Activated CD4-positive, alpha-beta T cell treated with anti-CD3 and anti-CD28 coated beads, Interleukin-2, amount 50 U/mL, for 24 hours (primary cell): ENCODE results near the gene MARCHF10.
"Not testable (repeated sequence)": the region's sequence is repeated elsewhere in the genome, so short reads cannot be mapped to it uniquely, and the experiment has no call there.

Experiments used
- DNase-seq, 2 donors: peaks; one replicate each; pipeline ENCODE4 v3.0.0-alpha.2; 2020; ENCODE audit warnings: low read depth in 1 of 2, low spot score in 1 of 2

Gene MARCHF10

DNA sequence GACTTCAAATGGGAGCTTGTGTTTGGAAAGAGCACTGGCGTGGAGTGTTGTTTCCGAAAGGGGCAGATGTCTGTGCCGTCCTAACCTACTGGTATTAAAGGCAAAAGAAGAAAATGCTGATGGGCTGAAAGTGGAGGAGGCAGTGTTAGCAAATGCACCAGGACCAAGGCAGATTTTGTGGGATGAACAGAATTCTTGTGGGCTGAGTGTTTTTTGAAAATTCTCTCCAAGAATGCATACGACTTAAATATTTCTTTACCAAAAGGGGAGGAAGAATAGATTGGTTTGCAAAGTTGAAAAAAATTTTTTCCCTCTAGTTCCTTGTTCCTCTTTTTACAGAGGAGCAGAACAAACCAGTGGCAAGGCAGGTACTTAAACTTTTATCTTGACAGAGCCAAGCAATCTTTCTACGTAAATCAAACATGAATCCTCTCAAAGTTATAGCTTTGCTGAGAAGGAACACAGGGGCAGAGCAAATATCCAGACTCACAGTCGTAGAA is 16.8 kb downstream of the MARCHF10 start:
- no peak for DNase-seq

DNA sequence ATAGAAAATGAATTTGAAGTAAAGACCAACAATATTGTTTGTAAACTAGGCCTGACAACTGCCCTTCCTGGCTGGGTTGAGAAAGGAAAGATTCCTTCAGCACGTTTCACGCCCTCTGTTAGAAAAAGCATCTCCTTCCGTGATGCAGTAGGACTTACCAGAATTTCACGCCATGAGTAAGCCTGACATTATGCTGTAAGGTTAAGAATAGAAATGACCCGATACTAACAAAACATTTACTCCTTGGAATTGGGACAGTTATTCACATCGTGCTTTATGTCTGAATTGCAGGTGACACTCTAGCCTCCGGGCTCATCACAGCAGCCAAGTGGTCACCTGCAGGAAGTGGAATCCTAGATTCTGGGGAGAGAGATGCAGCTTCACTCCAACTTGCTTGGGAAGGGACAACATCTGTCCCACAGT is 17.5 kb downstream of the MARCHF10 start:
- no peak for DNase-seq

DNA sequence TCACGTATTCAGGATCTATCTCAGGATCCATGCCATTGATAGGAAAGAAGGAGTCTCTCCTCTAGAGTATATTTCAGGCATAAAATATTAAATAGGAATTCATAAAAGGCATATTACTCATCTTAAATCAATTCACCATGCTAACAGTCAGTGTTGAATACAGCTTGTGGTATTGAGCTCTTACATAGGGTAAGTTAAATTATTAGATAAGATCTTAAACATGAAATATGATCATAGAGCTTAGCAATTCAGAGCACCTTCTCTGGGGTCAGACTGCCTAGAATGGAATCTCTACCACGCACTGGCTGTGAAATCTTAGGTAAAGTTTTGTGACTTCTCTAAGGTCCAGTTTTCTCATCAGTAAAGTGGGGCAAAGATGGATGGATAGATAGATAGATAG is 20.7 kb downstream of the MARCHF10 start:
- no peak for DNase-seq

DNA sequence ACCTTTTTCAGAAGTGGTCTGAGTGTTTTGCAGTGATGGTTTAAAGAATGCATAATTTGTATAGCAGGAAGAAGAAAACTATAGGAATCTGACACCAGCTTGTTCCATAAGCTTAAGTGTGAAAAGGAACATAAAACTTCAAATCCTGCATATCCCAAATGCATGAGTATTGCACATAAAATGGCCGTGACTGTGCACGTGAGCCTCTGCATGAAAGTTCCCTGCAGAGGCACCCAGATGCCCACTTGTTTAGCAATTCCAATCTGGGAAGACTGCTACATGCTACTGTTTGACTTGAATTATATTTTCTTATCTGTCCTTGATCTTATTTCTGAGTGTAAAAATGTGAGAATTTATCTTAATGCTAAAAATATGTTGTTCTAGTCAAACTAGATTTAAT is 21.5 kb downstream of the MARCHF10 start:
- DNase-seq = no peak

DNA sequence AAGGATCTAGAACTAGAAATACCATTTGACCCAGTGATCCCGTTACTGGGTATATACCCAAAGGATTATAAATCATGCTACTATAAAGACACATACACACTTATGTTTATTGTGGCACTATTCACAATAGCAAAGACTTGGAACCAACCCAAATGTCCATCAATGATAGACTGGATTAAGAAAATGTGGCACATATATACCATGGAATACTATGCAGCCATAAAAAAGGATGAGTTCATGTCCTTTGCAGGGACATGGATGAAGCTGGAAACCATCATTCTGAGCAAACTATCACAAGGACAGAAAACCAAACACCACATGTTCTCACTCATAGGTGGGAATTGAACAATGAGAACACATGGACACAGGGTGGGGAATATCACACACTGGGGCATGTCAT is 22.1 kb downstream of the MARCHF10 start:
- not testable (repeated sequence) for DNase-seq

DNA sequence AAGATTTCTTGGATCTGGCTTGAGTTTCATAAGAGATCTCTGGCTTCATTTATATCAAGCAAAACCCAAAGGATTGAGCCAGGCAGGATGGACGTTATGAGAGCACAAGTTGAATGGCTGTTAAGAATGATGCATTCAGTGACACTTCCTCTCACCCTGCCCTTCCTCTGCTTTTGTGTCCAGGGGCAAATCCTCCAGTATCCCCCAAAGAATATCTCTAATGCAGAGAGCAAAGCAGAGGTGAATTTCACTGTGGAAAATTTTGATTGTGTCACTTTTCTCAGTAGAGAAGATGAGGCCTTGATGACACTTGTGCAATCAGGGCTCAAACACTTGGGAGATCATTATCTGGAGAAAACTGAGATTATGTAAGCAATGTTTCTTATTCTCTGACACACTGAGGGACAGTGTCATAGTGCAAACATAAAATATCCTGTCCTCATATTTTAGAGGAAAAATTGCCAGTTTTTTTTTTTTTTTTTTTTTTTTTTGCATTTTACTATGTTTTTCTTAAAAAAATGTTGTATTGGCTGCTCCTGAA is 25.3 kb downstream of the MARCHF10 start:
- no peak for DNase-seq

DNA sequence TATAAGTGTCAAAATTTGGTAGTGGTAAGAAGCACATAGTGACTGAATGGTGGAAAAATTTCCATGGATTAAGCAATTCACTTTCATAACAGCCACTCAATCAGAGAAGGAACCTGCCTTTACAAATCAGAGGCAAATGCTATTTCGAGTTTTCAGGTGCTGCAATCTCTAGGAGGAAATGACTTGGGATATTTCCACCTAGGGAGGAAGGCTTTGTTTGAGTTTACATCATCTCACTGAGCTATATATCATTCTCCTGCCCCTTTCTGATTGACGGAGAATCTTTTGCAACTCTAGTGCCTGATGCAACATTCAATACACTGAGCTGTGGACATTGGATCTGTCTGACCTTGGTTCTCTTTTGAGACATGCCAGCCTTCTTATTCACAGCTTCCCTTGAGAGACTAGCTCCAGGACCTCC is 26.3 kb downstream of the MARCHF10 start:
- no peak for DNase-seq

DNA sequence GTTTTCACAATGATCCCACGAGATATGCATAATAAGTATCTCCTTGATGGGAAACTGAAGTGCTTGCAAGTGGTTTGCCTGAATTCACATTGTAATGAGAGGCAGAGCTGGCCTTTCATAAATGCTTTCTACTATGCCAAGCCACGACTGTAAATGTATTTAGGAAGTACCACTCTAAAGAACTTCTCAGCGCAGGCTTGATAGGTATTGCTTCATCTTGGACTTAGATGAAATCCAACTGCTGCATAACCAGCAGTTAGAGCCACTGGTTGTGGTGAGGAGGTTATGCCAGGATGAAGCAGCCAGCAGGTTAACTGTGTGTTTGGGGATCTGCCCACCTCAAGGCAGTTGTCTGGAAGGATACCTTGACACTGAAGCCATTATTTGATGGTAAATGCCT is 26.8 kb downstream of the MARCHF10 start:
- DNase-seq = no peak

DNA sequence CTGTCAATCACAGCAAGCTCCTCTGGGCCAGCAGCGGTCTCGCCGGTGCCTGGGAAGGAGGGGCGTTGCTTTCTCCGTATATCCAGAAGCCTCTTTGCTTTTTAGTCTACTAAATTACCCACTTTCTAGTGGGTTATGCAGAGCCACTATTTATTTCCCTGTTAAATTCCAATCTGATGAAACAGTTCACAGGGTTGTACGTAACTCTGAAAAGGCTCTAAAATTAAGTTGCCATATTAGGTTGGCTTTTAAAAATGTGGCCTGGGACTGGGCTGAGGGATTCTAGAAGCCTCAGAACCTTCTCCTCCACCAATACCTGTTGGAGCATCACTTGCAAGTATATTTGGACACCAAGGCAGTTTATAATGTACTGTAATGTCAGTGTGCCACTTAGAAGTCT is 27.2 kb downstream of the MARCHF10 start:
- no peak for DNase-seq

DNA sequence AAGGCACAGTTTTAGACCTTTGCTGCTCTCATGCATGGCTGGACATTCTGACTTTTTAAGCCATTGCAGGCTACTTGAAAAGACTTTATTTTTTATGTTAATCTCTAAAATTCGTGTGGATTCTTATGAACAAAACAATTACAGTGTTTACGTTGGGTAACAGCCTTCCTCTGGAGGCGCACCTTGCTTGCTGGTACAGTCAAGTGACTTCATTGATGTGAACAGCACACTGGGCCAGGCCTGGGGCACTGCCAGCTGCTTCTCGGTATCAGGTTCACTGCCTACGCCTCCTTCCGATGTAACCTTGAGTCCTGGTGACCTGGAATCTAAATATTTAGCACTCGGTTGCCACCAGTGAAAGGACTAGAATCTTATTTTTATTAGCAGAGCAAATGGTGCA is 27.8 kb downstream of the MARCHF10 start:
- no peak for DNase-seq

DNA sequence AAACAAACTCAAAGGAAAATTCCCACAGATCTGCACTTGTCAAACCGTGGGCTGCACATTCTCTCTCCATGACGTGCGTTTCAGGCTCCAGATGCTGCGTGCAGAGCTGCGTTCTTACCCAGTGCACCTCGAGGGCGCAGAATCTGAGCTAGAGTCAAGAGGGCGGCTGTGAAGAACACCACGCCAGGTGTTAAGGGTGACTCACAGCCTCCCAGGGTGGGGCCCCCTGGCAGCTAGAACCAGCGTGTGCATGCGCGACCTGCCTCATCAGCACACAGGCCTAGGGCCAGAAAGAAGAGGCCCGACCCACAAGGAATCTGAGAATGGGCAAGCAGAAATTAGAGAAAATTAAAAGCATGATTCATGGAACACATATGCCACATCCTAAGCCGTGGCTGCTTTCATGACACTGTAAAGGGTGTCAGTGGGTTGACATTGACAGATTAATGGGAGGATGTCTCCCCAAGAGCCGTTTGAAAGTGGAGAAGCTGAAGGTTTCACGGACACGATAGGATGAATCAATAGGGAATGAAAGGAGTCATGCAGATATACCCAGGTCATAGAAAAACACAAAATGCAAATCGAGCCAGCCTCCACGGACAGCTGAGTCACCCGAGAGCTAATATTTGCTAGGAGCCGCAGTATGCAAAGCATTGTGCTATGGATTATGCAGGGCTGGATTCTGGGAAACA is 29.0 kb downstream of the MARCHF10 start:
- no peak for DNase-seq

DNA sequence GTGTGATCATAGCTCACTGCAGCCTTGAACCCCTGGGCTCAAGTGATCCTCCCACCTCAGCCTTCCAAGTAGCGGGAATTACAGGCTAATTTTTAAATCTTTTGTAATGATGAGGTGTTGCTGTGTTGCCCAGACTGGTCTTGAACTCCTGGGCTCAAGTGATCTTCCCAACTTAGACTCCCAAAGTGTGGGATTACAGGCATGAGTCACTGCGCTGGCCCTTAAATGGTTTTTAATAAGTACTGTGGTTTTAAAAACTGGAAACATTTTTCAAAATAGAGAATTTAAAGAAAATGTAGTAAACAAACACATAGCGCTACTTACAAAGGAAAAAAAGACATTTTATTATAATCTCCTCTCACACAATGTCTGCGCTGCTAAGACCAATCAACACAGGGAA is 32.2 kb downstream of the MARCHF10 start:
- DNase-seq = no peak

DNA sequence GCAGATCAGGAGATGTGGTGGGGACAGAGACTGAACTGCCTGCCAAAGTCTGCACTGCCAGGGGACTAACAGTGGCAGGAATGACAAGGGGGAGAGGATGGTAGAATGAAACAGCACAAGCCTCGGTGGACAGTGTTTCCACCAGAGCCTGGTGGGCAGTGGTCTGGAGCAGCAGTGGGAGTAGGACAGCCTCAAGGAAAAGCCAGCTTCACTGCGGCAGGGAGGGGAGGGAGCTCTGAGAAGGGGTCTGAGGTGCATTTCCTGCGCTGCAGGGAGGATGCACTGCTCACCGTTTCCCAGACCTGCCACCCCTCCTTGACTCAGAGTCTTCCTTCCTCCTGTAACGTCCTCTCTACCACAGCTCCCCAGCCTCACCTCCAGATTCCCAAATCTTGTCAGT is 33.8 kb downstream of the MARCHF10 start:
- DNase-seq = no peak

DNA sequence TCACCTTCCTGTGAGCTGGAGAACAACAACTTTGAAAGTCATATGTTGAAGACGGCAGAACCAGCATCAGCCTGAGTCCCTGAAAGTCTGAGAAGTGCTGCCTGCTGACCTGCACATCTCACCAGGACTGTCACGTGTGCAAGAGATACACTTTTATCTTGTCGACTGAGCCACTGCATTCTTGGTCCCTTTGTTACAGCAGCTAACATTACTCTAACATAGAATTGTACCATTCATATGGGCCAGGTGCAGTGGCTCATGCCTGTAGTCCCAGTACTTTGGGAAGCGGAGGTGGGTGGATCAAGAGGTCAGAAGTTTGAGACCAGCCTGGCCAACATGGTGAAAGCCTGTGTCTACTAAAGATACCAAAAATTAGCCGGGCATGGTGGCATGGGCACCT is 40.1 kb downstream of the MARCHF10 start:
- DNase-seq = no peak

DNA sequence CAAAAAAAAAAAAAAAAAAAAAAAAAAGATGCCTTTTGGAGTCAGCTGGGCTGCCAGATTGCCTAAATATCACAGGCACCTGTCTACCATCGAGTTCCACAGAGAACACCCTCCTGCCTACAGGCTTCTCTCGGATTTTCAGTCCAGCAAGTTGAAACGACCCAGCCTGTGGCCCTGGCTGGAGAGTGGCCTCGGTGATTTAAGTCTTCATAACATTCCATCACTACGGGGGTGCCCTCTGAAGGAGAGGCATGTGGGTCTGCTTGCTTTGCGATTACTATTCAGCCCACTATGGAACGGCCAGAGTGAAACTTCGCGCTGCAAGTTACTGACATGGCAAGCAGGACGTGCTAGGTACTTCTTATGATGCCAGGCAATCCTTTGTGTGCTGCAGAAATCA is 42.8 kb downstream of the MARCHF10 start:
- no peak for DNase-seq

DNA sequence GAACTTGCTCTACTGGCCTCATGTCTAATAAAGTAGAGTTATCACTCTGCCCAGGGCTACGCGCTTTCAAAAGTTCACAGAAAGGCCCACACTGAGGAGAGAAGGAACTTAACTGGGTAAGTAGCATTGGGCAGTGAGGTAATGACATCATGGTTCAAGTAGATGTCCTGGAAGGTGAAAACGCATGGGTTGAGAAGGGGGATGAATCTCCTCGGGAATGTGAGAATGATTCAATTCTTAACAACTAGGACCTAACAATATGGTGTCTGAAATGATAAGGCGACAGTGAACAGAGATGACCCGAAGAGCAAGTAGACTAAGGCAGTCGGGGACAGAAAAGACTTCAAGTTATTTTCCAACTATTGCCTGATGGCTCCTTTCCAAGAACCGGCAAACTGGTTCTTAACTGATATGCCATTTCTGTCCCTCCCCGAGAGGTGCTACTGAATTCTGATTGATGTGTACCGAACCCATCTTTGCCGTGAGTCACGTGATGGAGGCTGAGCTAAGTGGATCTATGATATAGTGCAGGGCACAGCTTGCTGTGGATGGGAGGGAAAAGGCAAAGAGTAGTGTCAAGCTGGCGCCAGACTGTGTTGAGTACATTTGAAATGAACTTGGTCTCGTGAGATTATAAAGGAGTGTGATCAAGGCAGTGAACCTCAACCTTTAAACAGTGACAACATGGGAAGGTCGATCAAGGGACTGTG is 44.1 kb downstream of the MARCHF10 start:
- no peak for DNase-seq

DNA sequence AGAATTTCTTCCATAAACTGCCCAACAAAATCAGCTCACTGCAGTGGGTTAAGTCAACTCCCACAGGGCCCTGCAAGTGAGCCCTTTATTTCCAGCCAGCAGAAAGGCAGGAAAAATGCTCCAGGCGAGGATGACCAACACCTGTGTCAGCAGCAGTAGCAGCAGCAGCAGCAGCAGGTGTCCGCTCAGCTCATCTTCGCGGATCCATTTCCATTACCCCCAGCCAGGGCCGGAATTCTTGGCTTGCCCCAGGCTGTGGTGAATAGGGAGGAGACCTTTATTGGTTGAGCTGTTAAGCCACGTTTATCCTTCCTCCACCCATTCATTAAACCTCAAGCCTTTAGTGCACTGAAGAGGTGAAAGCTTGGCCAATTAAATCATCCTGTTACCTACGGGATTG is 46.2 kb downstream of the MARCHF10 start:
- no peak for DNase-seq

DNA sequence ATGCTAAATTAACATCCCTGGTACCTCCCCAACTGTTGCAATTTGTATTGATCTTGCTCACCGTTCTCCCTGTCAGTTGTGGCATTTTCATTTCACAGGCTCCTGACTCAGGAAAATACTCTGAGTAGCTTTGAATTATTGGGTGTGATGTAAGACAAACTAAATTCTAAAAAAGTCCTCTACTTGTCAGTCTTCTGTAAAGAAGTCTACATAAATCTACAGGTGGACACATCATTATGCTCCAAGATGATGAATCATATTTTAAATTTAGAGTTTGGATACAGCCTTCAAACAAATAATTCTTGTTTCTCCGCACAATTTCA is 47.2 kb downstream of the MARCHF10 start:
- DNase-seq = no peak

DNA sequence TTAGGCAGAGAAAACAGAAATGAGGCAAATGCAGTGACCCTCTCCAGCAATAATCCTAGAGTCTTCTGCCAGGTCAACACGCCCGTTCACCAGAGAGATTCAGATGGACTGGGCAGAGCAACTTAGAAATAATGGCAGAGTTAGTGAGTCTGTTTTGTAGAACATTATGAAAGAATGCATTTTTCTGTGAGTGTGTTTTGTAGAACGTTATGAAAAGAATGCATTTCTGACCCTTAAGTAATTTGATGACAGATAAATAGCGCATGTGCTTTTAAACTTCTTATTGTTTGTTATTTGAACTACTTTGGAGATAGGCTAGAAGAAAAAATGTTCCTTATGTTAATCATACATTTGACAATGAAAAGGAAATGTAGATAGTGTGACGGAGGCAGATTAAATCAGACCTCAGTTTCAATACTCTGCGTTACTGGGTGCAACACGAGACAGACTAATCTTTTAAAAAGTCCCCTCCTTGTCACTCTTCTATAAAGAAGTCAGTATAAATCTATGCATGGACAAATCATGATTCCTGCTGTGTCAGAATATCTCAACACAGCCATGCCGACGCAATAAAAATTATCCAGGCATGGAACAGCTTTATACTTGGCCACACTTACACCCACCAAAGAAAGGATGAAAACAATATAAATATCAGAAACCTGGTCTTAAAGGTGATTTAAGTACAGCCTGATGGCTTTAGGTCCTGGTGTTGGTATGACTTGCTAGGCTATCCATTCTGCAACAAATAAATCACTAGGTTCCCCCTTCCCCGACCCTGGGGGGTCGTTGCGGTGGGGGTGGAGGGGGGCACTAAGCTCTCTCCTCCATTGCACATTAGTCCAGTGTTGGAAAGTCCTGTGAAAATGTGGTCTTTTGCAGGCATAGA is 47.8 kb downstream of the MARCHF10 start:
- no peak for DNase-seq

DNA sequence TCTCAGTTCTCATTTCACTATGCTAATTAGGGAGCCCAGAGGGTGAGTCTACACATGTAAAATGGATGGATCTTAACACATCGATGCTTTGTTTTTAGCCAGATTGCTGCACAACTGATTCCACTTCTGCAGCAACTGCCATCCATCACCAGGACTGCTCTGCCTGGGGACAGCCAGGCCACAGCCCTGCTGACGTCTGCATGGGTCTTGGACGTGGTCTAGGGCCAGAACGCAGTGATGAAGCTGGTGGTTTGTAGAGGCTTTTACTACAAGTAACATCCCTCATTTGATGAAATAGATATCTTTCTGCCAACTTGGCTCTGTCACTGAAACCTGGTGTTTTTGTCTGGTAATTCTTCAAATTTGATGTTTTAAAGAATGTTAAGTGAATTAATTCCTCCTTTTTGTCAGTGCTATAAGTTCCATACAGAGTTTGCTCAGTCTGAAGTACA is 50.6 kb downstream of the MARCHF10 start:
- no peak for DNase-seq

DNA sequence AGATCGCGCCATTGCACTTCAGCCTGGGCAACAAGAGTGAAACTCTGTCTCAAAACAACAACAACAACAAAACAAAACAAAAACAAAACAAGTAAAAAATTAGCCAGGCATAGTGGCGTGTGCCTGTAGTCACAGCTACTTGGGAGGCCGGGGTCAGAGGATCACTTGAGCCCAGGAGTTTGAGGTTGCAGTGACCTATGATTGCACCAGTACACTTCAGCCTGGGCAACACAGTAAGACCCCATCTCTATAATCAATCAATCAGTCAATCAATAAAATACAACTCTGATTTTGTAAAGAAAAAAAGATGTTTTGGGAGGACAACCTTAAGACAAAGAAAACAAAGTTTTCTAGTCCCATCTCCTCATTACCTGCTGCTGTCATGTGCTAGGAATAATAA is 51.9 kb downstream of the MARCHF10 start:
- DNase-seq = no peak
